ENCODE results near the gene POLR3H.

GRCh38 chr22:41584881-41585280, 40.6 kb upstream of the POLR3H start:
- TF ChIP-seq, protein P1, sequence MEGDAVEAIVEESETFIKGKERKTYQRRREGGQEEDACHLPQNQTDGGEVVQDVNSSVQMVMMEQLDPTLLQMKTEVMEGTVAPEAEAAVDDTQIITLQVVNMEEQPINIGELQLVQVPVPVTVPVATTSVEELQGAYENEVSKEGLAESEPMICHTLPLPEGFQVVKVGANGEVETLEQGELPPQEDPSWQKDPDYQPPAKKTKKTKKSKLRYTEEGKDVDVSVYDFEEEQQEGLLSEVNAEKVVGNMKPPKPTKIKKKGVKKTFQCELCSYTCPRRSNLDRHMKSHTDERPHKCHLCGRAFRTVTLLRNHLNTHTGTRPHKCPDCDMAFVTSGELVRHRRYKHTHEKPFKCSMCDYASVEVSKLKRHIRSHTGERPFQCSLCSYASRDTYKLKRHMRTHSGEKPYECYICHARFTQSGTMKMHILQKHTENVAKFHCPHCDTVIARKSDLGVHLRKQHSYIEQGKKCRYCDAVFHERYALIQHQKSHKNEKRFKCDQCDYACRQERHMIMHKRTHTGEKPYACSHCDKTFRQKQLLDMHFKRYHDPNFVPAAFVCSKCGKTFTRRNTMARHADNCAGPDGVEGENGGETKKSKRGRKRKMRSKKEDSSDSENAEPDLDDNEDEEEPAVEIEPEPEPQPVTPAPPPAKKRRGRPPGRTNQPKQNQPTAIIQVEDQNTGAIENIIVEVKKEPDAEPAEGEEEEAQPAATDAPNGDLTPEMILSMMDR (conservative IDR thresholded peaks at IDR 0.05; ENCODE audit: low read depth, low read length), result no peak
- TF ChIP-seq EZH2 (IDR thresholded peaks at IDR 0.05; ENCODE audit: low read length, unreplicated experiment), result no peak

All from PC-3 (cell line).